Endothelial cell of umbilical vein (primary cell): ENCODE measurements around the gene HSPBAP1. TPM values are rescaled to one million over a fixed set of nuclear protein-coding genes. Genes with fewer than 3 reads are reported as not detected.

ENCODE experiments used
- BruUV-seq: library from RNA; stranded (reverse); fragments of 400-500 nt; replicated peaks from 2 replicates; lab custom pipeline; 2021; lab: Mats Ljungman, UMichigan
- CTCF ChIA-PET: fragments of 300-600, 350-600 bp; sonication (Branson Sonifier 250); formaldehyde crosslinking; loops from one replicate; lab custom pipeline; 2021; ENCODE audit warnings: antibody characterized with exemption, inconsistent platforms; lab: Charles Lee
- POLR2A ChIA-PET: fragments of 300-600, 350-600 bp; sonication (Branson Sonifier 250); formaldehyde crosslinking; loops from one replicate; lab custom pipeline; 2021; ENCODE audit warnings: antibody characterized with exemption, inconsistent platforms; lab: Charles Lee
- DNase-seq: peaks from one replicate; pipeline ENCODE4 v3.0.0-alpha.2; 2011; ENCODE audit warnings: low read depth, low spot score
- FAIRE-seq: peaks from 2 replicates; lab custom pipeline; 2011; peaks lifted over from hg19 to GRCh38; lab: Jason Lieb, UNC
- H2AFZ ChIP-seq: 2 replicates; pipeline ENCODE4 v1.6.0; 2012; ENCODE audit warnings: low read depth, low read length, control low read depth, inconsistent platforms
- H3K27ac ChIP-seq: 2 replicates; pipeline ENCODE4 v1.5.1; 2011; ENCODE audit warnings: low read depth, mild to moderate bottlenecking, control low read depth, low read length, moderate library complexity; ENCODE audit not compliant: insufficient read depth
- H3K27me3 ChIP-seq, 2 experiments: 2 replicates each; pipeline versions ENCODE4 v1.6.0 to v1.6.1; 2011; ENCODE audit warnings: low read length in 2 of 2, mixed read lengths in 1 of 2; ENCODE audit not compliant: control insufficient read depth in 2 of 2, insufficient read depth in 2 of 2
- H3K36me3 ChIP-seq, 2 experiments: 2 replicates in 1 of 2; 3 replicates in 1 of 2; pipeline ENCODE4 v1.5.1; 2011; ENCODE audit warnings: low read length in 2 of 2, mild to moderate bottlenecking in 1 of 2, moderate library complexity in 1 of 2; ENCODE audit not compliant: control insufficient read depth in 2 of 2, insufficient read depth in 2 of 2; ENCODE audit errors: extremely low read depth in 1 of 2
- H3K4me1 ChIP-seq: 3 replicates; pipeline ENCODE4 v1.5.1; 2011; ENCODE audit warnings: mild to moderate bottlenecking, low read length; ENCODE audit not compliant: control insufficient read depth, insufficient read depth; ENCODE audit errors: extremely low read depth
- H3K4me2 ChIP-seq: 2 replicates; pipeline ENCODE4 v1.6.1; 2011; ENCODE audit warnings: low read length, control low read depth, mixed read lengths; ENCODE audit not compliant: insufficient read depth
- H3K4me3 ChIP-seq, 3 experiments: fragments of 200-600 bp in 1 of 3; sonication (generic), shearing (Covaris generic) in 1 of 3; replicated peaks in 1 of 3; 2 replicates each; pipeline ENCODE4 v1.5.1; 2011 to 2016; ENCODE audit warnings: control low read depth in 3 of 3, low read length in 3 of 3, mild to moderate bottlenecking in 2 of 3, inconsistent platforms in 1 of 3, low read depth in 1 of 3, moderate library complexity in 1 of 3; ENCODE audit not compliant: insufficient read depth in 1 of 3
- H3K79me2 ChIP-seq: 2 replicates; pipeline ENCODE4 v1.6.0; 2012; ENCODE audit warnings: low read length, inconsistent platforms; ENCODE audit not compliant: control insufficient read depth, insufficient read depth
- H3K9ac ChIP-seq: replicated peaks from 2 replicates; pipeline ENCODE3; 2011; ENCODE audit warnings: low read length, control low read depth; ENCODE audit not compliant: insufficient read depth; ENCODE audit errors: extremely low read depth
- H3K9me1 ChIP-seq: replicated peaks from 3 replicates; pipeline ENCODE4 v1.6.0; 2011; ENCODE audit warnings: mild to moderate bottlenecking, low read length; ENCODE audit not compliant: control insufficient read depth, insufficient read depth; ENCODE audit errors: extremely low read depth
- H3K9me3 ChIP-seq: replicated peaks from 2 replicates; pipeline ENCODE4 v1.5.1; 2012; ENCODE audit warnings: low read length, inconsistent platforms; ENCODE audit not compliant: control insufficient read depth, insufficient read depth
- H4K20me1 ChIP-seq: replicated peaks from 2 replicates; pipeline ENCODE3; 2011; ENCODE audit warnings: mild to moderate bottlenecking, low read length; ENCODE audit not compliant: control insufficient read depth, insufficient read depth; ENCODE audit errors: extremely low read depth
- EZH2 ChIP-seq: IDR thresholded peaks from 2 replicates; pipeline ENCODE4 v1.6.1; 2012; ENCODE audit warnings: borderline replicate concordance, low read depth, mild to moderate bottlenecking, moderate library complexity, low read length, inconsistent platforms; ENCODE audit not compliant: severe bottlenecking
- FOS ChIP-seq: IDR thresholded peaks from 2 replicates; pipeline ENCODE4 v1.6.1; 2011; ENCODE audit warnings: mild to moderate bottlenecking, low read length, moderate library complexity, borderline replicate concordance; ENCODE audit not compliant: insufficient read depth
- GATA2 ChIP-seq: IDR thresholded peaks from 2 replicates; pipeline ENCODE4 v1.7.0; 2011; ENCODE audit warnings: low read depth, mild to moderate bottlenecking, moderate library complexity, mixed read lengths, low read length; ENCODE audit not compliant: insufficient read length, insufficient read depth
- JUN ChIP-seq: IDR thresholded peaks from 2 replicates; pipeline ENCODE4 v1.6.1; 2011; ENCODE audit warnings: borderline replicate concordance, low read depth; ENCODE audit not compliant: insufficient read length, insufficient read depth
- POLR2A ChIP-seq: IDR thresholded peaks from 2 replicates; pipeline ENCODE4 v1.6.1; 2012; ENCODE audit warnings: low read depth, mild to moderate bottlenecking, control low read depth, low read length
- POLR2AphosphoS5 ChIP-seq: IDR thresholded peaks from 2 replicates; pipeline ENCODE4 v1.6.1; 2012; ENCODE audit warnings: low read depth, mild to moderate bottlenecking, control low read depth, low read length, moderate library complexity; ENCODE audit not compliant: insufficient read depth
- dilution Hi-C: fragments of 300-500 bp; cut with MboI; formaldehyde crosslinking; loops from one replicate; pipeline ENCODE4 v1.15.0; 2019; ENCODE audit warnings: low sequenced_read_pairs; ENCODE audit not compliant: extremely low pct_ligation_motif_present
- intact Hi-C: fragments of 100-400 bp; cut with micrococcal nuclease; formaldehyde crosslinking; loops from one replicate; pipeline ENCODE4 v1.10.0; 2022
- polyA plus RNA-seq, 4 experiments: library from polyadenylated mRNA; depleted of rRNA in 3 of 4; stranded (reverse) in 3 of 4; unstranded in 1 of 4; fragments of >200 nt; gene quantifications; 2 replicates each; pipeline versions ENCODE4 v1.2.1 to v1.2.3, GENCODE V29; 2011 to 2012; ENCODE audit warnings: missing spikeins in 1 of 4
- total RNA-seq: library from RNA; stranded (reverse); gene quantifications from 2 replicates; pipeline ENCODE4 v1.2.3, GENCODE V29; 2021
- TF ChIP-seq, protein P1 (sequence below): IDR thresholded peaks from 2 replicates; pipeline ENCODE4 v1.6.1; 2011; ENCODE audit not compliant: insufficient read depth, insufficient read length
- TF ChIP-seq, protein P2 (sequence below), 2 donors: IDR thresholded peaks; 1 replicate in 1 of 2; 2 replicates in 1 of 2; pipeline ENCODE4 v1.5.1; 2011; ENCODE audit warnings: low read length in 2 of 2, mild to moderate bottlenecking in 2 of 2, moderate library complexity in 2 of 2, control low read depth in 1 of 2, inconsistent platforms in 1 of 2, low read depth in 1 of 2; ENCODE audit not compliant: insufficient read depth in 1 of 2; ENCODE audit errors: extremely low read depth in 1 of 2

HSPBAP1 gene
- total and polyA plus RNA-seq, 2 donors (not counting 3 experiments of a cell fraction or from before 2014, with no cell fraction given) = 5.3 to 10.6 TPM

DNA sequence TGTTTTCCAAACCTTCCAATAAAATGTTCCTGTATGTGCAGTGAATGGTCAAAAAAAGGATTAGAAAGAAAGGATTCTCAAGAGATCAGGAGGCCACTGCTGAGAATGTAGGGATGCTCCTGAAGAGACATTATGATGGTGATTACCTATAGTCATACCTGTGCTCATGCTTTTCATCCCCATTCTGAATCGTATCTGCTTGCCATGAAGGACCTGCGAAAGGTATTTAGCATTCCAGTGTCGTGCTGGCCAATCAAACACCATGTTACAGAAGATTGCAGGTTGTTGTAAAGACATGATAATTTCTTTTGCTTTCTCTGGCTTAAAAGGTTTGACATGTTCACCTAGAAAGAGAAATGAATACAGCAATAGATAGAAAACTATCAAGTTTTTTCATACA is 16.1 kb downstream of the HSPBAP1 start:
- Histone ChIP-seq H3K79me2 (no peaks in the 10 kb centered on the region), H3K27ac (no peak overlapping the region), H3K9ac (no peak overlapping the region), H2AFZ (no peak overlapping the region), H3K4me2 (no peak overlapping the region), H3K4me3 (no peak overlapping the region), H3K27me3 (no peaks in the 10 kb centered on the region), H3K9me3 (no peaks in the 10 kb centered on the region), H3K36me3 (no peaks in the 10 kb centered on the region), H4K20me1 (no peaks in the 10 kb centered on the region), H3K4me1 (no peaks in the 10 kb centered on the region), H3K9me1 (no peaks in the 10 kb centered on the region)
- FAIRE-seq (no peak), DNase-seq (no peak)
- dilution Hi-C loops (no loop called here), intact Hi-C loops (no loop called here)
- no peak for TF ChIP-seq JUN
- TF ChIP-seq EZH2 = no peak
- TF ChIP-seq POLR2AphosphoS5 = no peak
- TF ChIP-seq POLR2A = no peak
- TF ChIP-seq, protein P1, sequence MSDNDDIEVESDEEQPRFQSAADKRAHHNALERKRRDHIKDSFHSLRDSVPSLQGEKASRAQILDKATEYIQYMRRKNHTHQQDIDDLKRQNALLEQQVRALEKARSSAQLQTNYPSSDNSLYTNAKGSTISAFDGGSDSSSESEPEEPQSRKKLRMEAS = no peak
- TF ChIP-seq FOS = no peak
- TF ChIP-seq, protein P2, sequence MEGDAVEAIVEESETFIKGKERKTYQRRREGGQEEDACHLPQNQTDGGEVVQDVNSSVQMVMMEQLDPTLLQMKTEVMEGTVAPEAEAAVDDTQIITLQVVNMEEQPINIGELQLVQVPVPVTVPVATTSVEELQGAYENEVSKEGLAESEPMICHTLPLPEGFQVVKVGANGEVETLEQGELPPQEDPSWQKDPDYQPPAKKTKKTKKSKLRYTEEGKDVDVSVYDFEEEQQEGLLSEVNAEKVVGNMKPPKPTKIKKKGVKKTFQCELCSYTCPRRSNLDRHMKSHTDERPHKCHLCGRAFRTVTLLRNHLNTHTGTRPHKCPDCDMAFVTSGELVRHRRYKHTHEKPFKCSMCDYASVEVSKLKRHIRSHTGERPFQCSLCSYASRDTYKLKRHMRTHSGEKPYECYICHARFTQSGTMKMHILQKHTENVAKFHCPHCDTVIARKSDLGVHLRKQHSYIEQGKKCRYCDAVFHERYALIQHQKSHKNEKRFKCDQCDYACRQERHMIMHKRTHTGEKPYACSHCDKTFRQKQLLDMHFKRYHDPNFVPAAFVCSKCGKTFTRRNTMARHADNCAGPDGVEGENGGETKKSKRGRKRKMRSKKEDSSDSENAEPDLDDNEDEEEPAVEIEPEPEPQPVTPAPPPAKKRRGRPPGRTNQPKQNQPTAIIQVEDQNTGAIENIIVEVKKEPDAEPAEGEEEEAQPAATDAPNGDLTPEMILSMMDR (IDR thresholded peaks at IDR 0.05; ENCODE audit: extremely low read depth in 1 of 2, insufficient read depth in 1 of 2, low read depth in 1 of 2, low read length in 2 of 2) = no peak
- TF ChIP-seq GATA2 = no peak
- no TSS peak for BruUV-seq
- ChIA-PET CTCF (no interaction called here), POLR2A (no interaction called here)
